Activated T-cell treated with anti-CD3 and anti-CD28 coated beads for 24 hours (primary cell): Measurements from ENCODE around the gene RNLS.

ENCODE experiments used
- DNase-seq: peaks from one replicate; pipeline ENCODE4 v3.0.0-alpha.2; 2020; ENCODE audit warnings: low read depth

Gene RNLS

GRCh38 chr10:88474884-88475844, 108.0 kb downstream of the RNLS start:
- no peak for DNase-seq

GRCh38 chr10:88473989-88474883, 108.9 kb downstream of the RNLS start:
- DNase-seq: no peak

DNA sequence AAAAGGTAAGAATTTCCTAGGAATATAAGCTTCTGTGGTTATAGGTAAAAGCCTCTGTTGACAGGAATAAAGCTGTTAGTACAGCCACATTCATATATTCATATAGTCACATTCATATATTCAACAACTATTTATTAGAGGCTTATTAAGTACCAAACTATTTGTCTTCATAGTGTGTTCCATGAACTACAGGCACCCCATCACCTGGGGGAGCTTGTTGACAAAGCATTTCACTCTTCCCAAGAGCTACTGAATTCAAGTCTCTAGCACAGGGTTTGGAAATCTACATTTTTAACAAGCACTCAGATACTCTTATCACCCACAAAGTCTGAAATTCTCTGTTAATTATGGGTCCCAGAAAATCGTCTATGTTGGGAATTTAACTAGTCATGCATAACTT, 110.6 kb downstream of the RNLS start:
- no peak for DNase-seq

- no peak for DNase-seq
These were observed 111.2 kb downstream of the RNLS start for GRCh38 chr10:88471899-88472298.

- DNase-seq: no peak
These were observed 115.2 kb downstream of the RNLS start for GRCh38 chr10:88467835-88468485.

DNA sequence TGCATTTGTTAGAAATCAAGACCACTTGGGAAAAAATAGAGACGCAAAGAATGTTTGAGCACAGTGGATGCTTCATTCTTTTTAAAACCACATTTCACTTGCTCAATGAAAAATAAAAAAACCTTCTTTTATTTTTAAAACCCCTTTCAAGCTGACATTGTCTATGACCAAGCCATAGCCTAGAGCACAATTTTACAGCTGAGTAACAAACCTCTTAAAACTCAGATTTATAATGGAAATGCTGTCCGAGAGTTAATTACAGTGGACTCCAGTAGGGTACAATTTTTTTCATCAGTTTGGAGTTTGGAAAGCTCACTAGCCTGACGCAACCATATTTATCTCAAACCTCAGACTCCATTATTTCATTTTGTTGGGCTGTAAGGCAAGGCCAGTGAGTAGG, 116.3 kb downstream of the RNLS start:
- DNase-seq: no peak

DNA sequence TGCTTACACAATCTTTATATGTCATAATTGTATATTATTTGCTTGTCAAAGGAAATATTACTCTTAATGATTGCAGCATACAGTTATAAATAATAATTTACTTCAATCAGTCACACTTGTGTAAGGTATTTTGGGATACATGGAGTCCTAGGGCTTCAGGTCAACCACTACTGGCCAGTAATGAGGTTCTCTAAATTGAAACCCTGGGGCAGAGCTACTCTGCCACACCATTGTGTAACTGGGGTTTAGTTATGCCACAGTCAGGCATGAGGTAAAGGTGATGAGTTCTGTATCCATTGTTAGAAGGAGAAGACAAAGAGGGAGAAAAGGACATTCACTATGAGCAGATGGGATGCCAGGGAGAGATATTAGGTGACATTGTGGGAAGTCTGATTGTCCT, 117.4 kb downstream of the RNLS start:
- no peak for DNase-seq

- no peak for DNase-seq
These were observed 119.3 kb downstream of the RNLS start for GRCh38 chr10:88463811-88464210.

DNA sequence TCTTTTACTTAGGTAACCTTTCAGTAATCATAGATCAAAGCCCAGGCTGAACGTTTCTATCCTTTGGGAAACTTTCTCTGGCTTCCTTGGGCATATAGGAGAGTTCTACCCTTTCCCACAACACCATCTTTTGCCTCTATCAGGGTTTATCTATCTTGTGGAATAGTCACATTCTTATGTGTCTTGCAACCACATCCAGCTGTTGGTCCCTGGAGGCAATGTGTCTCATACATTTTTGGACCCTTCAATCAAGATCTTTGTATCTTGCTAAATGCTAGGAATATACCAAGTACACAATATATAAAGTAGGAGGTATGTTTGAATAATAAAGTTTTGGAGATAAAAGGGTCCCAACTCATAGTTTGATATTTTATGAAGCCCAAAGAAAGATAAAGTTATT, 121.7 kb downstream of the RNLS start:
- DNase-seq: no peak

DNA sequence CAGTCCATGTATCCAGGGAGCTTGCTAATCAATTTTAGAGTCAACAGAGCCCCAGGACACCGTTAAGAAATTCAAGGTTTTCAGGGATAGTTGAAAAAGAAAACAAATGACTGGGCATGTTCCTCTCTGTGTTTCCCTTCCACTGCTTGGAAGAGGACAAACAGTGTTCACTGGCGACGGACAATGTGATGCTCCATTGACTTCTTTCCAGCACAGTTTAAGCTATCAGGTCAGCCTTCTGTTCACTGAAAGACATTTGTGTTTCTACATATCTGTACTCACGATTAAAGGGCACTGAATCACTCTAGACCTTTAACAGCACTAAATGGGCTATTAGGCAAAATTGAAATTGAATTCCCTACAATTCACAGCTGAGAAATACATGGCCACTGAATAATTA, 123.6 kb downstream of the RNLS start:
- DNase-seq: no peak

GRCh38 chr10:88458209-88458608, 124.9 kb downstream of the RNLS start:
- no peak for DNase-seq

GRCh38 chr10:88457660-88458059, 125.5 kb downstream of the RNLS start:
- no peak for DNase-seq

DNA sequence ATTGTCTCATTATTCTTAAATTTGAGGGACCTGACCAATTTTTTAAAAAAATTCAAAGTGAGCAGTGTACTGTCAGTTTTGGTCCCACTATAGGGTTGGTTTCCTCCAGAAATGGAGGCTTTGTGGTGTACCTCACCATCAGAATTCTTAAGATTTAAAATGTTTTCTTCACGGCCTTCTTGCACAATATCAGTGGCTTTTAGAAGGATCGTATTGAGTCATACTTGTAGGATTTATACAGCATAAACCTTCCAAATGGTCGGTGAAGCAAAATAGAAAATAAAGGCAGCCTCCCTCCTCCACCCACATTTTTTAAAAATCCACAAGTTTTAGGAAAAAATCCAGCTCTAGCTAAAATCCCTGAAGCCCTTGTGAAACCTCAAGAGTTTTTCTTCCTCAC, 126.4 kb downstream of the RNLS start:
- no peak for DNase-seq

DNA sequence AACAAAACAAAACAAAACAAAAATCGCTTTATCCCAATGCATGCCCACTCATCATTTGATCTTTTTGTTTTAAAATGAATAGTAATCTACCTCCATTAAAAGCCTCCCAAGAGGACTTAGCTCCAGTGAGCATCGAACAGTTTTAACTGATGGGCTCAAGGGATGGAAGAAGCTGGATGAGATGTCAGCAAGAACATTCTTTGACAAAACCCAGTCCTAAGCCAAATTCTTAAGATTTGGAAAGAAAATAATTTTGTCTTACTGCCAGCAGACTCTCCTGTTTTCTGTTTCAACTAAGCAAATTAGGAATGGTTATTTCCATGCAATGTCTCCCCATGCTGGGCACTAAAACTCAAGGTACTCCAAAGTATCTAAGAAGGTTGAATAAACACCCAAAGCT, 127.3 kb downstream of the RNLS start:
- no peak for DNase-seq

- no peak for DNase-seq
These were observed 132.9 kb downstream of the RNLS start for GRCh38 chr10:88450201-88450600.

GRCh38 chr10:88442716-88443115, 140.4 kb downstream of the RNLS start:
- no peak for DNase-seq

GRCh38 chr10:88440541-88440940, 142.6 kb downstream of the RNLS start:
- DNase-seq: no peak

- no peak for DNase-seq
These were observed 143.2 kb downstream of the RNLS start for GRCh38 chr10:88439932-88440331.

- DNase-seq: no peak
These were observed 145.7 kb downstream of the RNLS start for GRCh38 chr10:88437411-88437810.

DNA sequence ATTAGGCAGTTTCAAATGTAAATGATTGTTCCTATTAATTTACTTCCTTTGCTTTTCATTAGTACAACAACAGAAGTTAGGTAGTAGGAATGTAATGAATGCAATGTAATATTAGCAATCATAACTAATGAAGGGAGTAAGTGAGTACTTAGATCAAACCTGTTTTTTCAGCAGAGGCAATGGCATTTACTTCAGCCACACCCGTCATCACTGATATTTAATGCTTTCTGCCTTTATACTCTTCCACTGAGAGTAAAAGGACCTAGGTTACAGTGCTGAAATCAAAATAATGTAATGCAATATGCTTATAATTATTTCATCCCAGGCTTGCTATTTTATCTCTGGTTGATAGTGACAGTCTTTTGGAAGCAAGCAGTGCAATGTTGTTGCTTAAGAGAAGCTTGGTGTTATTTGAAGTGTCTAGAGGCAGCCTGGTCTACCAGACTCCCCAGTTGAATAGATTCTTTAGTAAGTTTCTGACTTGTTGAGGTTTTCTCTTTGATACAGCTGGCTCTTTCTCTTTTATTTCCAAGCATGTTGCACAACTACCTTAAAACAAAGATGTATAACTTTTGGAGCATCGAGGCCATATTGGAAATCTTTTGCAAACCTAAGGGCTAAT, 149.4 kb downstream of the RNLS start:
- DNase-seq: no peak

GRCh38 chr10:88431103-88431502, 152.0 kb downstream of the RNLS start:
- no peak for DNase-seq

DNA sequence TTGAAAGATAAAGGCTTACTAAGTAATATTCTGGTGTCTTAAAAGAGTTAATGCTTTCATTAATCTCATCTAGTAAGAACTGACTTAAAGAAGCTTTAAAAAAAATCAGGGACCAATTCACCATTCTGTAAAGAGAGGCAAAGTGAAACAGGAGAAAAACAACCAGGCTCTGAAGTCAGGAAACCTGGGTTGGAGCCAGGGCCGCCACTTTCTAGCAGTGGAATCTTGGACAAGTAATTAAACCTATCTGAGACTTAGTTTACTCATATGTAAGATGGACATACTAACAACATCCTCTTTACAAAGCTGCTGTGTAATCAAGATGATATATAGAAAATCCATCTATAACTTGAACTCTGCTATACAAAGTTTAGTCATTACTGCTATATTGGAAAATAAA, 154.1 kb downstream of the RNLS start:
- no peak for DNase-seq
